ENCODE measurements around the gene LDB2. TPM values are rescaled to one million over a fixed set of nuclear protein-coding genes. Genes with fewer than 3 reads are reported as not detected.

Gene LDB2
- total and polyA plus RNA-seq, 2 of the 8 experiments (the other 6 are each of a cell fraction or from before 2014, with no cell fraction given): 57.0 to 140 TPM

DNA sequence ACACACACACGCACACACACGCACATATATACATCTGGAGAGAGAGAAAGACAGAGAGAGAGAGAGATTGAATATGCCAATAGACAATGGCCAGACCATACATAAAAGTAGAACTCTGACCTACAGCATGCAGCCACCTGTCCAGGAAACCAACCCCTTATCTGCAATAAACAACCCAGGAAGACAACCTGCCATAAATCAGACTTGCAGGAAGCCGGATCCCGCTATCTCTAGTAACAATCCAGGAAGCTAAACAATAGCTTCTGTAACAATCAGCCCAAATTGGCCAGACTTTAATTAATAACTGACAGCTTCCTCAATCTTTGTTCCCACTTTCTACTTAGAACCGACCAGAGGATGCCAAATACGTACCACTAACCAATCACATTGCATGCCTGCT is 173.2 kb downstream of the LDB2 start (continued):
- TF ChIP-seq, protein P1, sequence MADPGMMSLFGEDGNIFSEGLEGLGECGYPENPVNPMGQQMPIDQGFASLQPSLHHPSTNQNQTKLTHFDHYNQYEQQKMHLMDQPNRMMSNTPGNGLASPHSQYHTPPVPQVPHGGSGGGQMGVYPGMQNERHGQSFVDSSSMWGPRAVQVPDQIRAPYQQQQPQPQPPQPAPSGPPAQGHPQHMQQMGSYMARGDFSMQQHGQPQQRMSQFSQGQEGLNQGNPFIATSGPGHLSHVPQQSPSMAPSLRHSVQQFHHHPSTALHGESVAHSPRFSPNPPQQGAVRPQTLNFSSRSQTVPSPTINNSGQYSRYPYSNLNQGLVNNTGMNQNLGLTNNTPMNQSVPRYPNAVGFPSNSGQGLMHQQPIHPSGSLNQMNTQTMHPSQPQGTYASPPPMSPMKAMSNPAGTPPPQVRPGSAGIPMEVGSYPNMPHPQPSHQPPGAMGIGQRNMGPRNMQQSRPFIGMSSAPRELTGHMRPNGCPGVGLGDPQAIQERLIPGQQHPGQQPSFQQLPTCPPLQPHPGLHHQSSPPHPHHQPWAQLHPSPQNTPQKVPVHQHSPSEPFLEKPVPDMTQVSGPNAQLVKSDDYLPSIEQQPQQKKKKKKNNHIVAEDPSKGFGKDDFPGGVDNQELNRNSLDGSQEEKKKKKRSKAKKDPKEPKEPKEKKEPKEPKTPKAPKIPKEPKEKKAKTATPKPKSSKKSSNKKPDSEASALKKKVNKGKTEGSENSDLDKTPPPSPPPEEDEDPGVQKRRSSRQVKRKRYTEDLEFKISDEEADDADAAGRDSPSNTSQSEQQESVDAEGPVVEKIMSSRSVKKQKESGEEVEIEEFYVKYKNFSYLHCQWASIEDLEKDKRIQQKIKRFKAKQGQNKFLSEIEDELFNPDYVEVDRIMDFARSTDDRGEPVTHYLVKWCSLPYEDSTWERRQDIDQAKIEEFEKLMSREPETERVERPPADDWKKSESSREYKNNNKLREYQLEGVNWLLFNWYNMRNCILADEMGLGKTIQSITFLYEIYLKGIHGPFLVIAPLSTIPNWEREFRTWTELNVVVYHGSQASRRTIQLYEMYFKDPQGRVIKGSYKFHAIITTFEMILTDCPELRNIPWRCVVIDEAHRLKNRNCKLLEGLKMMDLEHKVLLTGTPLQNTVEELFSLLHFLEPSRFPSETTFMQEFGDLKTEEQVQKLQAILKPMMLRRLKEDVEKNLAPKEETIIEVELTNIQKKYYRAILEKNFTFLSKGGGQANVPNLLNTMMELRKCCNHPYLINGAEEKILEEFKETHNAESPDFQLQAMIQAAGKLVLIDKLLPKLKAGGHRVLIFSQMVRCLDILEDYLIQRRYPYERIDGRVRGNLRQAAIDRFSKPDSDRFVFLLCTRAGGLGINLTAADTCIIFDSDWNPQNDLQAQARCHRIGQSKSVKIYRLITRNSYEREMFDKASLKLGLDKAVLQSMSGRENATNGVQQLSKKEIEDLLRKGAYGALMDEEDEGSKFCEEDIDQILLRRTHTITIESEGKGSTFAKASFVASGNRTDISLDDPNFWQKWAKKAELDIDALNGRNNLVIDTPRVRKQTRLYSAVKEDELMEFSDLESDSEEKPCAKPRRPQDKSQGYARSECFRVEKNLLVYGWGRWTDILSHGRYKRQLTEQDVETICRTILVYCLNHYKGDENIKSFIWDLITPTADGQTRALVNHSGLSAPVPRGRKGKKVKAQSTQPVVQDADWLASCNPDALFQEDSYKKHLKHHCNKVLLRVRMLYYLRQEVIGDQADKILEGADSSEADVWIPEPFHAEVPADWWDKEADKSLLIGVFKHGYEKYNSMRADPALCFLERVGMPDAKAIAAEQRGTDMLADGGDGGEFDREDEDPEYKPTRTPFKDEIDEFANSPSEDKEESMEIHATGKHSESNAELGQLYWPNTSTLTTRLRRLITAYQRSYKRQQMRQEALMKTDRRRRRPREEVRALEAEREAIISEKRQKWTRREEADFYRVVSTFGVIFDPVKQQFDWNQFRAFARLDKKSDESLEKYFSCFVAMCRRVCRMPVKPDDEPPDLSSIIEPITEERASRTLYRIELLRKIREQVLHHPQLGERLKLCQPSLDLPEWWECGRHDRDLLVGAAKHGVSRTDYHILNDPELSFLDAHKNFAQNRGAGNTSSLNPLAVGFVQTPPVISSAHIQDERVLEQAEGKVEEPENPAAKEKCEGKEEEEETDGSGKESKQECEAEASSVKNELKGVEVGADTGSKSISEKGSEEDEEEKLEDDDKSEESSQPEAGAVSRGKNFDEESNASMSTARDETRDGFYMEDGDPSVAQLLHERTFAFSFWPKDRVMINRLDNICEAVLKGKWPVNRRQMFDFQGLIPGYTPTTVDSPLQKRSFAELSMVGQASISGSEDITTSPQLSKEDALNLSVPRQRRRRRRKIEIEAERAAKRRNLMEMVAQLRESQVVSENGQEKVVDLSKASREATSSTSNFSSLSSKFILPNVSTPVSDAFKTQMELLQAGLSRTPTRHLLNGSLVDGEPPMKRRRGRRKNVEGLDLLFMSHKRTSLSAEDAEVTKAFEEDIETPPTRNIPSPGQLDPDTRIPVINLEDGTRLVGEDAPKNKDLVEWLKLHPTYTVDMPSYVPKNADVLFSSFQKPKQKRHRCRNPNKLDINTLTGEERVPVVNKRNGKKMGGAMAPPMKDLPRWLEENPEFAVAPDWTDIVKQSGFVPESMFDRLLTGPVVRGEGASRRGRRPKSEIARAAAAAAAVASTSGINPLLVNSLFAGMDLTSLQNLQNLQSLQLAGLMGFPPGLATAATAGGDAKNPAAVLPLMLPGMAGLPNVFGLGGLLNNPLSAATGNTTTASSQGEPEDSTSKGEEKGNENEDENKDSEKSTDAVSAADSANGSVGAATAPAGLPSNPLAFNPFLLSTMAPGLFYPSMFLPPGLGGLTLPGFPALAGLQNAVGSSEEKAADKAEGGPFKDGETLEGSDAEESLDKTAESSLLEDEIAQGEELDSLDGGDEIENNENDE (IDR thresholded peaks at IDR 0.05; ENCODE audit: insufficient replicate concordance, low read length): no peak
- TF ChIP-seq, protein P2, sequence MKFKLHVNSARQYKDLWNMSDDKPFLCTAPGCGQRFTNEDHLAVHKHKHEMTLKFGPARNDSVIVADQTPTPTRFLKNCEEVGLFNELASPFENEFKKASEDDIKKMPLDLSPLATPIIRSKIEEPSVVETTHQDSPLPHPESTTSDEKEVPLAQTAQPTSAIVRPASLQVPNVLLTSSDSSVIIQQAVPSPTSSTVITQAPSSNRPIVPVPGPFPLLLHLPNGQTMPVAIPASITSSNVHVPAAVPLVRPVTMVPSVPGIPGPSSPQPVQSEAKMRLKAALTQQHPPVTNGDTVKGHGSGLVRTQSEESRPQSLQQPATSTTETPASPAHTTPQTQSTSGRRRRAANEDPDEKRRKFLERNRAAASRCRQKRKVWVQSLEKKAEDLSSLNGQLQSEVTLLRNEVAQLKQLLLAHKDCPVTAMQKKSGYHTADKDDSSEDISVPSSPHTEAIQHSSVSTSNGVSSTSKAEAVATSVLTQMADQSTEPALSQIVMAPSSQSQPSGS (IDR thresholded peaks at IDR 0.05; ENCODE audit: low read length): no peak
- TF ChIP-seq EP300 (IDR thresholded peaks at IDR 0.05; ENCODE audit: borderline replicate concordance in 1 of 2, low read depth in 2 of 2, low read length in 2 of 2) (no peak), RFX5 (IDR thresholded peaks at IDR 0.05; ENCODE audit: borderline replicate concordance, low read depth, low read length) (no peak), TAF7 (optimal IDR thresholded peaks at IDR 0.05; ENCODE audit: borderline replicate concordance, low read depth, low read length) (no peak), HDAC6 (IDR thresholded peaks at IDR 0.05; ENCODE audit: low read depth, low read length) (no peak), CHD2 (IDR thresholded peaks at IDR 0.05; ENCODE audit: low read length) (no peak)

Measured in H1 (cell line).